ENCODE measurements around the gene ESRRA.

The ESRRA gene

DNA sequence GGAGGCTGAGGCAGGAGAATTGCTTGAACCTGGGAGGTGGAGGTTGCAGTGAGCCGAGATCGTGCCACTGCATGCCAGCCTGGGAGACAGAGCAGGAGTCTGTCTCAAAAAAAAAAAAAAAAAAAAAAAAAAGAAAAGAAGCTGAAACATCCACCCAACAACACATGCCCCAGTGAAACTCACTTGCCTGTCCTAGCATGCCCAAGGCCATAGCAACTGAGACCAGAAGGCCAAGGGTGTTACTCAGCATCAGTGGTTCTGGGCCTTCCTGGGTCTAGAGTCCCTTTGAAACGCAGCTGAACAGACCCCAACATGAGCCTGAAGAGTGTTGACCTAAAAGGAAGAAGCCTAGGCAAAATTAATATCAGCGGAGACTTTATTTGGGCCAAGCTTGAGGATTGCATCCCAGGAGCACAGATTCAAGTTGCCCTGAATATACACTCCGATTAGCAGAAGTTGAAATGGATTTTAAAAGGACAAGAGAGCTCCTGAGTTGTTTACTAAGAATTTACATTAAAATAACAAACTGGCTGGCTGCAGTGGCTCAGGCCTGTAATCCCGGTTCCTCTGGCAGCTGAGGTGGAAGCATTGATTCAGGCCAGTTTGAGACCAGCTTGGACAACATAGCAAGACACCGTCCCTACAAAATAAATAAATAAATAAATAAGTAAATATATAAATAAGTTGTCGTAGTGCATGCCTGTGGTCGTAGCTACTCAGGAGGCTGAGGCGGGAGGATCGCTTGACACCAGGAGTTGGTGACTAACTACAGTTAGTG lies 19.6 kb downstream of the ESRRA start:
- no peaks in the 10 kb centered on the region for H3K79me1 ChIP-seq (ENCODE audit: low read length)
- H4K8ac ChIP-seq (ENCODE audit: low read depth, low read length): no peak overlapping the region
- H3K4me3 ChIP-seq (ENCODE audit: low read depth, low read length): no peak overlapping the region
- no peak overlapping the region for H3K4ac ChIP-seq (ENCODE audit: low read depth, low read length)
- H4K91ac ChIP-seq (ENCODE audit: low read depth, low read length): no peak overlapping the region
- H3K36me3 ChIP-seq (ENCODE audit: control insufficient read depth in 1 of 2, insufficient read depth in 2 of 2, low read length in 2 of 2): peaks cover 25 to 30% of the 10 kb centered on the region in 2 experiments
- H2AFZ ChIP-seq (ENCODE audit: insufficient read depth, low read length, poor library complexity): no peak overlapping the region
- no peak overlapping the region for H3K4me2 ChIP-seq (ENCODE audit: low read length)
- H3K9me3 ChIP-seq (ENCODE audit: insufficient read depth, low read depth, low read length): no peaks in the 10 kb centered on the region
- no peak overlapping the region for H3K14ac ChIP-seq (ENCODE audit: low read length)
- H4K12ac ChIP-seq (ENCODE audit: low read depth, low read length): no peak overlapping the region
- WGBS (ENCODE audit: extremely low coverage, insufficient coverage, insufficient read length): no CpG with 5 or more reads among the region's 11 CpGs
- H3K27ac ChIP-seq (ENCODE audit: low read depth, low read length): peak overlapping the region; percentile 31
- no peak overlapping the region for H3K18ac ChIP-seq (ENCODE audit: low read length)
- H3K9ac ChIP-seq (ENCODE audit: low read length): no peak overlapping the region
- H2BK12ac ChIP-seq (ENCODE audit: low read length): no peak overlapping the region
- no peak overlapping the region for H2BK120ac ChIP-seq (ENCODE audit: insufficient read depth, low read length, poor library complexity)
- no peaks in the 10 kb centered on the region for H3K27me3 ChIP-seq (ENCODE audit: insufficient read depth, low read length)
- peak in 1 of 2 donors; percentile 62 for DNase-seq
- no peak overlapping the region for H2AK5ac ChIP-seq (ENCODE audit: low read length)
- peaks cover 11 to 19% of the 10 kb centered on the region in 2 experiments for H3K4me1 ChIP-seq (ENCODE audit: control insufficient read depth in 1 of 2, insufficient read depth in 2 of 2, low read length in 2 of 2)
- H2BK5ac ChIP-seq (ENCODE audit: low read depth, low read length, poor library complexity): no peak overlapping the region
- H3K23ac ChIP-seq (ENCODE audit: low read length): no peak overlapping the region
- no peaks in the 10 kb centered on the region for H3K79me2 ChIP-seq (ENCODE audit: control insufficient read depth, insufficient read depth, low read length, poor library complexity)

- no peak overlapping the region for H3K23ac ChIP-seq (ENCODE audit: low read length)
- WGBS (ENCODE audit: extremely low coverage, insufficient coverage, insufficient read length): no CpG with 5 or more reads among the region's 2 CpGs
- H3K14ac ChIP-seq (ENCODE audit: low read length): no peak overlapping the region
- no peak overlapping the region for H3K18ac ChIP-seq (ENCODE audit: low read length)
- H2BK12ac ChIP-seq (ENCODE audit: low read length): no peak overlapping the region
- no peak overlapping the region for H2AK5ac ChIP-seq (ENCODE audit: low read length)
- no peak overlapping the region for H4K91ac ChIP-seq (ENCODE audit: low read depth, low read length)
- no peak overlapping the region for H2BK5ac ChIP-seq (ENCODE audit: low read depth, low read length, poor library complexity)
- no peak overlapping the region for H4K12ac ChIP-seq (ENCODE audit: low read depth, low read length)
- no peaks in the 10 kb centered on the region for H3K79me2 ChIP-seq (ENCODE audit: control insufficient read depth, insufficient read depth, low read length, poor library complexity)
- no peaks in the 10 kb centered on the region for H3K27me3 ChIP-seq (ENCODE audit: insufficient read depth, low read length)
- H3K79me1 ChIP-seq (ENCODE audit: low read length): no peaks in the 10 kb centered on the region
- H3K4me2 ChIP-seq (ENCODE audit: low read length): no peak overlapping the region
- no peak overlapping the region for H3K4me3 ChIP-seq (ENCODE audit: low read depth, low read length)
- H2BK120ac ChIP-seq (ENCODE audit: insufficient read depth, low read length, poor library complexity): no peak overlapping the region
- H3K4me1 ChIP-seq (ENCODE audit: control insufficient read depth in 1 of 2, insufficient read depth in 2 of 2, low read length in 2 of 2): peaks cover 11 to 17% of the 10 kb centered on the region in 2 experiments
- H3K9ac ChIP-seq (ENCODE audit: low read length): no peak overlapping the region
- no peak overlapping the region for H2AFZ ChIP-seq (ENCODE audit: insufficient read depth, low read length, poor library complexity)
- no peak overlapping the region for H3K27ac ChIP-seq (ENCODE audit: low read depth, low read length)
- H3K4ac ChIP-seq (ENCODE audit: low read depth, low read length): no peak overlapping the region
- H3K9me3 ChIP-seq (ENCODE audit: insufficient read depth, low read depth, low read length): no peaks in the 10 kb centered on the region
- DNase-seq: no peak
- H4K8ac ChIP-seq (ENCODE audit: low read depth, low read length): no peak overlapping the region
- H3K36me3 ChIP-seq (ENCODE audit: control insufficient read depth in 1 of 2, insufficient read depth in 2 of 2, low read length in 2 of 2): peaks cover 8 to 11% of the 10 kb centered on the region in 2 experiments
Observed at GRCh38 chr11:64327375-64327774, 22.1 kb downstream of the ESRRA start.

DNA sequence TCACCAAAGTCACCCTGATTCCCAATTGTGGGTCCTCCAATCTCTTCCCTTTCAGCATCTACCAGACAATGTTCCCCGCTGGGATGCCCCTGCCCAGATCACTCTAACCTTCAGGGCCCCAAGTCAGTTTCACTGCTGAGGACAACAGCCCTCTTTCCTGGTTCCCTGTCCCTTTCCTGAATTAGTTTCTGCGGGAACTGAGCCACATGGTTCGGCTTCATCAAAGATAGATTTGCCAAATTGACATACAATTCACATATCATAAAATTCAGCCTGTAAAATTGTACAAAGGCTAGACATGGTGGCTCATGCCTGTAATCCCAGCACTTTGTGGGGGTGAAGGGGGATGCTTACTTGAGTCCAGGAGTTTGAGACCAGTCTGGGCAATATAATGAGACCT lies 22.7 kb downstream of the ESRRA start:
- no peak overlapping the region for H2AFZ ChIP-seq (ENCODE audit: insufficient read depth, low read length, poor library complexity)
- peaks cover 2 to 5% of the 10 kb centered on the region in 2 experiments for H3K36me3 ChIP-seq (ENCODE audit: control insufficient read depth in 1 of 2, insufficient read depth in 2 of 2, low read length in 2 of 2)

GRCh38 chr11:64330888-64331287 lies 25.6 kb downstream of the ESRRA start:
- peaks cover 5 to 8% of the 10 kb centered on the region in 2 experiments for H3K4me1 ChIP-seq (ENCODE audit: control insufficient read depth in 1 of 2, insufficient read depth in 2 of 2, low read length in 2 of 2)
- no peak overlapping the region for H3K4me2 ChIP-seq (ENCODE audit: low read length)
- H2AK5ac ChIP-seq (ENCODE audit: low read length): no peak overlapping the region
- no peaks in the 10 kb centered on the region for H3K79me1 ChIP-seq (ENCODE audit: low read length)
- H3K4me3 ChIP-seq (ENCODE audit: low read depth, low read length): no peak overlapping the region
- H4K8ac ChIP-seq (ENCODE audit: low read depth, low read length): no peak overlapping the region
- no peak overlapping the region for H2BK12ac ChIP-seq (ENCODE audit: low read length)
- H4K12ac ChIP-seq (ENCODE audit: low read depth, low read length): no peak overlapping the region
- H3K27me3 ChIP-seq (ENCODE audit: insufficient read depth, low read length): no peaks in the 10 kb centered on the region
- H3K4ac ChIP-seq (ENCODE audit: low read depth, low read length): no peak overlapping the region
- no peaks in the 10 kb centered on the region for H3K79me2 ChIP-seq (ENCODE audit: control insufficient read depth, insufficient read depth, low read length, poor library complexity)
- H3K36me3 ChIP-seq (ENCODE audit: control insufficient read depth in 1 of 2, insufficient read depth in 2 of 2, low read length in 2 of 2): no peaks in the 10 kb centered on the region
- H3K18ac ChIP-seq (ENCODE audit: low read length): no peak overlapping the region
- WGBS (ENCODE audit: extremely low coverage, insufficient coverage, insufficient read length): no CpG with 5 or more reads among the region's 11 CpGs
- H4K91ac ChIP-seq (ENCODE audit: low read depth, low read length): no peak overlapping the region
- DNase-seq: no peak
- no peak overlapping the region for H2AFZ ChIP-seq (ENCODE audit: insufficient read depth, low read length, poor library complexity)
- no peaks in the 10 kb centered on the region for H3K9me3 ChIP-seq (ENCODE audit: insufficient read depth, low read depth, low read length)
- no peak overlapping the region for H2BK120ac ChIP-seq (ENCODE audit: insufficient read depth, low read length, poor library complexity)
- H3K23ac ChIP-seq (ENCODE audit: low read length): no peak overlapping the region
- H3K9ac ChIP-seq (ENCODE audit: low read length): no peak overlapping the region
- no peak overlapping the region for H3K14ac ChIP-seq (ENCODE audit: low read length)
- no peak overlapping the region for H2BK5ac ChIP-seq (ENCODE audit: low read depth, low read length, poor library complexity)
- no peak overlapping the region for H3K27ac ChIP-seq (ENCODE audit: low read depth, low read length)

More for the DNA sequence above, 22.7 kb downstream of the ESRRA start:
- H3K14ac ChIP-seq (ENCODE audit: low read length): no peak overlapping the region
- no peak overlapping the region for H3K23ac ChIP-seq (ENCODE audit: low read length)
- whole genome bisulfite sequencing (ENCODE audit: extremely low coverage, insufficient coverage, insufficient read length): no CpG with 5 or more reads among the region's 3 CpGs
- H3K79me2 ChIP-seq (ENCODE audit: control insufficient read depth, insufficient read depth, low read length, poor library complexity): no peaks in the 10 kb centered on the region
- no peaks in the 10 kb centered on the region for H3K27me3 ChIP-seq (ENCODE audit: insufficient read depth, low read length)
- no peak overlapping the region for H3K18ac ChIP-seq (ENCODE audit: low read length)
- peaks cover 7 to 11% of the 10 kb centered on the region in 2 experiments for H3K4me1 ChIP-seq (ENCODE audit: control insufficient read depth in 1 of 2, insufficient read depth in 2 of 2, low read length in 2 of 2)
- no peak overlapping the region for H2AK5ac ChIP-seq (ENCODE audit: low read length)
- no peak overlapping the region for H2BK5ac ChIP-seq (ENCODE audit: low read depth, low read length, poor library complexity)
- H2BK12ac ChIP-seq (ENCODE audit: low read length): no peak overlapping the region
- no peak for DNase-seq
- H3K4me2 ChIP-seq (ENCODE audit: low read length): no peak overlapping the region
- no peak overlapping the region for H3K4ac ChIP-seq (ENCODE audit: low read depth, low read length)
- H3K4me3 ChIP-seq (ENCODE audit: low read depth, low read length): no peak overlapping the region
- H3K9me3 ChIP-seq (ENCODE audit: insufficient read depth, low read depth, low read length): no peaks in the 10 kb centered on the region
- H3K79me1 ChIP-seq (ENCODE audit: low read length): no peaks in the 10 kb centered on the region
- no peak overlapping the region for H4K91ac ChIP-seq (ENCODE audit: low read depth, low read length)
- H2BK120ac ChIP-seq (ENCODE audit: insufficient read depth, low read length, poor library complexity): no peak overlapping the region
- no peak overlapping the region for H4K8ac ChIP-seq (ENCODE audit: low read depth, low read length)
- no peak overlapping the region for H3K9ac ChIP-seq (ENCODE audit: low read length)
- no peak overlapping the region for H3K27ac ChIP-seq (ENCODE audit: low read depth, low read length)
- H4K12ac ChIP-seq (ENCODE audit: low read depth, low read length): no peak overlapping the region
